ENCODE data around the gene IFRD2. TPM values are rescaled to one million over a fixed set of nuclear protein-coding genes. Genes with fewer than 3 reads are reported as not detected.

IFRD2 gene
- total and polyA plus RNA-seq, 2 of the 13 experiments (the other 11 are each of a cell fraction or from before 2014, with no cell fraction given), result 32.8 to 96.1 TPM

DNA sequence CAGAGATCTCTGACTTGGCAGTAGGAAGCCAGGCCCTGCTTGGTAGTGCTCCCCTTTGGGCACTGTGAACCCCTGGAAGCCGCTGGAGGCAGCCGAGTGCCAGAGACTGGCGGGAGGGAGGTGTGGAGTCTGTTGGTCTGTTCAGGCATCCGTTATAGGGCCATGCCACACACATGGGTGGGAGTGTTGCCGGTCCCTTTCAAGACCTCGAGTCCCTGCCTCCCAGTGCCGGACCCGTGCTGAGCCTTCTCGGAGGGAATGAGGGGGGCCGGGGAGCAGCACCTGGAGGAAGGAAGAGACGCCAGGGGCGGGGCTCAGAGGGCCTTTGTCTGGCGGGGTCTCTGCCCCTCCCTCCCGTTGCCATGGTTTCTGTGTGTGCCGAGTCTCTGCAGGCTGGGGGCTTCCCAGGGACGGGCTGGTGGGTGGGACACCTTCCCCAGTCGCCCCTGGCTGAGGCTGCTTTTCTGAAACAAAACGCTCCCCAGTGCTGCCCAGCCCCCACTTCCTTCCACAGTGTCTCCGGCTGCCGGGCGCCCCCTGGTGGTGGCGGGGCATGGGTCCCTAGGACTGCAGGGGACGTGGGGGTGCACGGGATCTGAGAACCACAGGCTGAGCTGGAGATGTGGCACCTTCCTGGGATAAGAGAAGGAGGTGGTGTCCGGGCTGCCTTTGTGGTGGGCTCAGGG is 46.3 kb downstream of the IFRD2 start (continued):
- TF ChIP-seq ZBTB33 (CRISPR knock-in tag; IDR thresholded peaks at IDR 0.05), result peak; percentile 93
- TF ChIP-seq PHF21A (CRISPR knock-in tag; IDR thresholded peaks at IDR 0.05), result 0 out of 2 replicates have a peak, but pooled peaks have one; percentile 26
- TF ChIP-seq SP5 (CRISPR knock-in tag; IDR thresholded peaks at IDR 0.05; ENCODE audit: borderline replicate concordance, low read depth), result peak; percentile 63; the same call in 1 of the 2 replicates
- no peak for TF ChIP-seq NFIB (CRISPR knock-in tag; IDR thresholded peaks at IDR 0.05; ENCODE audit: borderline replicate concordance)
- TF ChIP-seq ZNF367 (CRISPR knock-in tag; IDR thresholded peaks at IDR 0.05; ENCODE audit: borderline replicate concordance), result no peak
- TF ChIP-seq IKZF1 (IDR thresholded peaks at IDR 0.05), result no peak
- no peak for TF ChIP-seq CENPT (CRISPR knock-in tag; IDR thresholded peaks at IDR 0.05; ENCODE audit: low read depth)
- no peak for TF ChIP-seq SETDB1 (CRISPR knock-in tag; IDR thresholded peaks at IDR 0.05; ENCODE audit: borderline replicate concordance)
- TF ChIP-seq ZNF354B (CRISPR knock-in tag; IDR thresholded peaks at IDR 0.05), result no peak
- TF ChIP-seq, protein P1, sequence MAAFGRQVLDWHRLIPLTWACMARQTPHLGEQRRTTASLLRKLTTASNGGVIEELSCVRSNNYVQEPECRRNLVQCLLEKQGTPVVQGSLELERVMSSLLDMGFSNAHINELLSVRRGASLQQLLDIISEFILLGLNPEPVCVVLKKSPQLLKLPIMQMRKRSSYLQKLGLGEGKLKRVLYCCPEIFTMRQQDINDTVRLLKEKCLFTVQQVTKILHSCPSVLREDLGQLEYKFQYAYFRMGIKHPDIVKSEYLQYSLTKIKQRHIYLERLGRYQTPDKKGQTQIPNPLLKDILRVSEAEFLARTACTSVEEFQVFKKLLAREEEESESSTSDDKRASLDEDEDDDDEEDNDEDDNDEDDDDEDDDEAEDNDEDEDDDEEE (CRISPR knock-in tag; IDR thresholded peaks at IDR 0.05), result no peak
- TF ChIP-seq BCLAF1 (IDR thresholded peaks at IDR 0.05), result no peak
- TF ChIP-seq ZSCAN9 (CRISPR knock-in tag; IDR thresholded peaks at IDR 0.05; ENCODE audit: borderline replicate concordance), result no peak
- TF ChIP-seq, protein P2, sequence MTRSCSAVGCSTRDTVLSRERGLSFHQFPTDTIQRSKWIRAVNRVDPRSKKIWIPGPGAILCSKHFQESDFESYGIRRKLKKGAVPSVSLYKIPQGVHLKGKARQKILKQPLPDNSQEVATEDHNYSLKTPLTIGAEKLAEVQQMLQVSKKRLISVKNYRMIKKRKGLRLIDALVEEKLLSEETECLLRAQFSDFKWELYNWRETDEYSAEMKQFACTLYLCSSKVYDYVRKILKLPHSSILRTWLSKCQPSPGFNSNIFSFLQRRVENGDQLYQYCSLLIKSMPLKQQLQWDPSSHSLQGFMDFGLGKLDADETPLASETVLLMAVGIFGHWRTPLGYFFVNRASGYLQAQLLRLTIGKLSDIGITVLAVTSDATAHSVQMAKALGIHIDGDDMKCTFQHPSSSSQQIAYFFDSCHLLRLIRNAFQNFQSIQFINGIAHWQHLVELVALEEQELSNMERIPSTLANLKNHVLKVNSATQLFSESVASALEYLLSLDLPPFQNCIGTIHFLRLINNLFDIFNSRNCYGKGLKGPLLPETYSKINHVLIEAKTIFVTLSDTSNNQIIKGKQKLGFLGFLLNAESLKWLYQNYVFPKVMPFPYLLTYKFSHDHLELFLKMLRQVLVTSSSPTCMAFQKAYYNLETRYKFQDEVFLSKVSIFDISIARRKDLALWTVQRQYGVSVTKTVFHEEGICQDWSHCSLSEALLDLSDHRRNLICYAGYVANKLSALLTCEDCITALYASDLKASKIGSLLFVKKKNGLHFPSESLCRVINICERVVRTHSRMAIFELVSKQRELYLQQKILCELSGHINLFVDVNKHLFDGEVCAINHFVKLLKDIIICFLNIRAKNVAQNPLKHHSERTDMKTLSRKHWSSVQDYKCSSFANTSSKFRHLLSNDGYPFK (CRISPR knock-in tag; IDR thresholded peaks at IDR 0.05; ENCODE audit: borderline replicate concordance), result no peak
- peak; percentile 56; the same call in 1 of the 2 replicates for TF ChIP-seq MAZ (IDR thresholded peaks at IDR 0.05; ENCODE audit: borderline replicate concordance, low read depth, low read length)
- peak; percentile 75; the same call in 1 of the 2 replicates for TF ChIP-seq MAZ (CRISPR knock-in tag; IDR thresholded peaks at IDR 0.05; ENCODE audit: low read depth)
- no peak for TF ChIP-seq ZFP41 (CRISPR knock-in tag; IDR thresholded peaks at IDR 0.05; ENCODE audit: borderline replicate concordance)
- TF ChIP-seq TCF7 (IDR thresholded peaks at IDR 0.05; ENCODE audit: low read depth), result no peak
- TF ChIP-seq TARDBP (CRISPR knock-in tag; IDR thresholded peaks at IDR 0.05), result 0 out of 2 replicates have a peak, but pooled peaks have one; percentile 19
- TF ChIP-seq E2F2 (CRISPR knock-in tag; IDR thresholded peaks at IDR 0.05; ENCODE audit: borderline replicate concordance), result no peak
- no peak for TF ChIP-seq ZNF615 (CRISPR knock-in tag; IDR thresholded peaks at IDR 0.05; ENCODE audit: borderline replicate concordance)

Measured in HepG2 (cell line).